NCI-H510A treated with DMSO at 0.1 percent for 48 hours (cell line): ENCODE measurements around the gene LAMC3.
"Not testable (repeated sequence)": the region's sequence is repeated elsewhere in the genome, so short reads cannot be mapped to it uniquely, and the experiment has no call there.

Source experiments
- DNase-seq: peaks from one replicate; lab custom pipeline; 2025; lab: John Stamatoyannopoulos, UW

The LAMC3 gene

GRCh38 chr9:131097126-131097947 is 88.4 kb downstream of the LAMC3 start:
- no peak for DNase-seq

- no peak for DNase-seq
Measured at GRCh38 chr9:131097948-131098278, 88.9 kb downstream of the LAMC3 start.

- no peak for DNase-seq
Measured at GRCh38 chr9:131098391-131099101, 89.6 kb downstream of the LAMC3 start.

GRCh38 chr9:131099102-131099606 is 90.2 kb downstream of the LAMC3 start:
- no peak for DNase-seq

- not testable (repeated sequence) for DNase-seq
Measured at GRCh38 chr9:131099845-131100244, 90.9 kb downstream of the LAMC3 start.

GRCh38 chr9:131100445-131100844 is 91.5 kb downstream of the LAMC3 start:
- DNase-seq, result no peak

- no peak for DNase-seq
Measured at GRCh38 chr9:131101207-131101964, 92.4 kb downstream of the LAMC3 start.

GRCh38 chr9:131103024-131103423 is 94.0 kb downstream of the LAMC3 start:
- DNase-seq, result no peak

GRCh38 chr9:131103535-131103934 is 94.6 kb downstream of the LAMC3 start:
- no peak for DNase-seq

- DNase-seq, result no peak
Measured at GRCh38 chr9:131104016-131104740, 95.2 kb downstream of the LAMC3 start.

GRCh38 chr9:131105952-131106351 is 97.0 kb downstream of the LAMC3 start:
- DNase-seq, result no peak

- no peak for DNase-seq
Measured at GRCh38 chr9:131107760-131108159, 98.8 kb downstream of the LAMC3 start.

- DNase-seq, result no peak
Measured at GRCh38 chr9:131111186-131111853, 102.3 kb downstream of the LAMC3 start.

GRCh38 chr9:131111854-131112311 is 102.9 kb downstream of the LAMC3 start:
- no peak for DNase-seq

- DNase-seq, result no peak
Measured at GRCh38 chr9:131112374-131113154, 103.6 kb downstream of the LAMC3 start.

- DNase-seq, result no peak
Measured at GRCh38 chr9:131113655-131114054, 104.7 kb downstream of the LAMC3 start.

- no peak for DNase-seq
Measured at GRCh38 chr9:131114084-131114535, 105.1 kb downstream of the LAMC3 start.

- DNase-seq, result not testable (repeated sequence)
Measured at GRCh38 chr9:131115360-131115742, 106.4 kb downstream of the LAMC3 start.

GRCh38 chr9:131116281-131117120 is 107.5 kb downstream of the LAMC3 start:
- no peak for DNase-seq
